Erythroblast (primary cell): ENCODE results near the gene SF1.

Experiments used
- GATA1 ChIP-seq: IDR thresholded peaks from 2 replicates; pipeline ENCODE4 v1.6.1; 2011; ENCODE audit warnings: low read depth, mild to moderate bottlenecking, control low read depth, low read length, moderate library complexity
- POLR2A ChIP-seq: IDR thresholded peaks from 2 replicates; pipeline ENCODE4 v1.6.1; 2011; ENCODE audit warnings: mild to moderate bottlenecking, low read length

DNA sequence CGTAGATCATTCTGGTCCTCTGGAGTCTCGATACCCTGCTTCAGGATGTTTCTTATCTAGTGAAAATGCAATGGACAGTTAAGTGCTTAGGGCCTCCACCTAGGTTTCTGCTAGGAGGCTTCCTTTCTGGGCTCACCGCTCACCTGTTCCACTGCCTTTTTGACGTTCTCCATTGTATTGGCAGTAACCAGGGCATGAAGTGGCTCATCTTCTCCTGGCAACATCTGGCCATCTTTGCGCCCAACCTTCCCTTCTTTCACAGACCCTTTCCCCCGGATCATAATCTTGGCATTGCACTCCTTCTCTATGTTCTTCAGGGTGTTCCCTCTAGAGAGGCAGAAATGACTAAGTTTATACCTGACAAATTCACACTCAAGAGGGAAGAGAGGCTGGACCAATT is 9.1 kb downstream of the SF1 start:
- no peak for TF ChIP-seq POLR2A
- TF ChIP-seq GATA1, result no peak
